Stimulated activated CD4-positive, alpha-beta T cell treated with anti-CD3 and anti-CD28 coated beads, TNF-alpha, amount 100 ng/mL, for 24 hours (primary cell): ENCODE measurements around the gene GPR87.

Experiments used
- DNase-seq, 3 experiments: peaks; one replicate each; pipeline ENCODE4 v3.0.0-alpha.2; 2020; ENCODE audit warnings: low read depth in 3 of 3

Gene GPR87

DNA sequence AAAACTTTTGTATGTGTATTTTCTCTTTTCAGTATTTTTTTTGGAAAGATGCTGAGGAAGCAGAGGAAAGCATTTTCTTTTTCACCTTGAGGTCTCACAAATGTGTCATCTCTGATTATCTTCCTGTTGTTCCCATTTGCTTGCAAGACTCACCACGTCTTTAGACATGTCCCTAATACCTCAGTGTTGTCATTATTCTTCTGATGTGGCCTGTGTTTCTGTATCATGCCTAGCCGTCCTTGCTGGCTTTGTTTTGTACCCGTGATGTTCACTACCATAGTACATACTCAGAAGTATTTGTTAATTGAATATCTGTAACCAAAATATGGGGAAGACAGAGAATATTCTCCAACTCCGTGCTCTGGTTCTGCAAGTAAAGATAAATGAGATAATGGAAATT, 33.2 kb downstream of the GPR87 start:
- no peak for DNase-seq

DNA sequence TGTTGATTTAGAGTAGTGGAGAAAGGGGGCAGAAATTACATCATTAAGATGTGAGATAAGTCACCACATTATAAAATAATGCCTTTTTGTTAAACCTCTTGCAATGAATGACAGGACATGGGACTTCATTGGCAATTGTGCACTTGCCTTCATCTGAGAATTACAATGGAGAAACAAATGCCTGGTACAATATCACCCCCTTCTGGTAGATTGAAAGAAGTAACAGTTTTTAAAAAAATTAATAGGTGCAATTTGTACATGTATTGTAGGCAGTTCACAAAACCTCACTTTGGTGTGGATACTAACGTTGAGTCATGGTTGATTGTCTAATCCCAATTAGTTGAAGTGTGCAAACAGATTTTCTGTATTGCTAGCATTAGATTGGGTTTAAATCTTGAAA, 33.7 kb downstream of the GPR87 start:
- DNase-seq = no peak

DNA sequence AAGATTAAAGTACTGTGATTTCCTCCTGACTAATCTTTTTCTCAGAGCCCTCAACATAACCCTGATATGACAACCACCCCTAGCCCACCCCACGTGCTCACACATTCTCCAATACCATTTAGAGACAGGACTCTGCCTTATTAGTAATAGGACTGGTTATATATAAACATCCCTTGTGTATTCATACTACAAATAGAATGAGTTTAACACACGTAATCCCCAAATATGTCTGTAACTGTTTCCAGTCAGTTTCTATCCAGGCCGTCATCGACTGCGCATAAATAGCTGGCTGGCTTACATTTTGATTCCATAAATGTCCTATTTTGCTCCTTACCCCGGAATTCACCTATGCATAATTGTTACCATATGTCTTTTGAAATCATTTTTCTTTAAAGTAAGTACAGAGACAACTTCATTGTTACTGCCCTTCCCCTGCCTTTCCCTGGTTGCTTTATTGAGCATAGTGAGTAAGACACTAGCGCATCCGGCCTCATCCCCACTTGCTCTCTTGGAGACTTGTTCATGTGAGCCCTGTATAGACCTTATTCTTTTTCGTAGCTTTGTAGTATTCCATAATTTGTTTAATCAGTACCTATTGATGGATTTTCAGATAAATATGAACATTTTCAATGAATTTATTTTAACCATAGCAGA, 34.8 kb downstream of the GPR87 start:
- no peak for DNase-seq

DNA sequence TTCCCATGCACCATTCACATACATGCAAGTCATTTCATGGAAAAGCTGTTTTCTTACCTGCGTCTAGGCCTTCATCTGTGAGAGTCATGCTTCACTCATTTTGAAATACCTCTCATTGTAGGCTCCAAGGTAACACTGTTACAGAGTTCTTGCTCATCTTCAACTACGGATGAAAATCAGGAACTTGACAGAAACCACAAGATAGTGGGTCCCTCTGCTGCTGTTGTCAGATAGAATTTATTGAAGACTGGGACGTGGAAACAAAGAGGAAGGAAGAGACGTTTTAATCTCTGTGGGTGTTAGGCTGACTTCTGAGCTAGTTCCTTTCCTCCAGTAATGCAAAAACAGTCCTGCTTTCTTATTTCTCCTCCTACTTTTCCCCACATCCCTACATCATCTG, 38.4 kb downstream of the GPR87 start, which contains the start of gene P2RY14:
Gene P2RY14 (minus strand): TSS at position 313 of the 400 bp plus-strand sequence. CDS start 64,226 bp downstream, outside the sequence.
- no peak for DNase-seq

DNA sequence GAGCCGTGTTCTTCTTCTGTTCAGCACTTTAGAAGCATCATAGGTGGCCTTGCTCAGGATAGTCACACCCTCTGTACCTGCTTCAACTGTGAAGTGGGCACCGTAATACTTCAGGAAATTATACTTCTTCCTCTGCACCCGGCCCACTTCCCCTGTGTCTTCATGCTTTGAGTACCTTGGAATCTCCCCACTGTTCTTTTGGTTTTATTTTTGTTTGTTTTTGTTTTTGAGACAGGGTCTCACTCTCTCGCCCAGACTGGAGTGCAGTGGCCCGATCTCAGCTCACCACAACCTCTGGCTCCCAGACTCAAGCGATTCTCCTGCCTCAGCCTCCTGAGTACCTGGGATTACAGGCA, 40.0 kb downstream of the GPR87 start:
- DNase-seq = no peak

DNA sequence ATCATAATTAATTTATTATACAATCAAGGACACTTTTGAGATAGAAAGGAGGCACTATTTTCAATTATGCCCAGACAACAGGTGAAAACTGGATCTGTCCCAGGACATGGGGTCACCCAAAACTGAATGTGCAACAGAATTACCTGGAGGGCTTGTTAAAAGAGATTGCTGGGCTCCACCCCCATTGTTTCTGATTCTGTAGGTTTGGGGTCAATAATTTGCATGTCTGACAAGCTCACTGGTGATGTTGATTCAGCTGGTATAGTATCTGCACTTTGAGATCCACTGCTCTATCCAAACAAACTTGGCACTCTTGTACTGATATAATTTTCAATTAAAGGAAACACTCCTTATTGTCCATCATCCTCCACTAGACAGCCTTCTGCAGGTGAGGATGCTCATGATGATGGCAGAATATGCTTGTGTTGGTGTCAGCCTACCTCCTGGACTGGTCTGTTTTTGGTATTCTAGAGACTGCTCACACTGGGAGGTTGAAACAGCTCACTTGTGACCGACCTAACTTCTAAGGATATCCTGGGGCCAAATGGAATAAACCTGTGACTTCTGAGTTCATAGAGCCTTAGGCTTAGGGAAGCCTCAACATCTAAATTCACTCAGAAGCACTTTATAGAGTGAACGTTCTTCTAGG, 40.5 kb downstream of the GPR87 start:
- DNase-seq = no peak

DNA sequence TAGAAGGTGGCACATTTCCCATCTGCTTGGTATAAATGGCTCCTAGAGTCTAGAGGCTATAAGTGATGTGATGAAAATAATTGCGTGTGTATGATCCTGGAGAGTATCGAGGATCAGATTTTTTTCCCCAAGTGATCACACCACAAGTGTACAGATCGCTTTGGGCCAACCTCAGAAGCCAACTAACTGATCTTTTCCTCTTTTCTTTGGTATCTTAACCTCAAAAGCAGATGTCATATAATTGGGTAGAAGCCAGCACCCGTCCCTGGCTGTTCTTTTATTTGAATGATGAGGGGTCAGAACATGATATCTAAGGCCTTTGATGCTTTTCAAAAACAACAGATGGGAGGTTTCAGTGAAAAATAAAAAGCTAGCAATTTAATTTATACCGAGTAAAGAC, 41.5 kb downstream of the GPR87 start:
- DNase-seq = no peak

DNA sequence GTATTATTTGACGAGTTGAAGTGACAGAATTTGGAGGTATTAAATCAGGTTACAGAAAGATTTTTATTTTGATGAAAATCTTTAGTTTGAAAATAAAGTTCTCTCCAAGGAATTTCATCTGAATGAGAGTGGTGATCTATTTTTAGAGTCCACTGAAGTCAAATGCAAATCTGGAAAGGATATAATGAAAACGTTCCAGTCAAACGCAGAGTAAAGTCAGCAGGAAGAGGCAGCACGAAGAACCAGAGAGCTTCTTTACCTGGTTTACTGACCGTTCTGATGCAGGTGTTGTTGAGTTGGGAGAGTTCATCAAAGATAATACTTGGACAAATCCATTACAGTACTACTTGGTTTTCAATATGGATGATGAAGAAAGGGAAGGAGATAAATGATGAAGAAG, 47.0 kb downstream of the GPR87 start:
- no peak for DNase-seq

DNA sequence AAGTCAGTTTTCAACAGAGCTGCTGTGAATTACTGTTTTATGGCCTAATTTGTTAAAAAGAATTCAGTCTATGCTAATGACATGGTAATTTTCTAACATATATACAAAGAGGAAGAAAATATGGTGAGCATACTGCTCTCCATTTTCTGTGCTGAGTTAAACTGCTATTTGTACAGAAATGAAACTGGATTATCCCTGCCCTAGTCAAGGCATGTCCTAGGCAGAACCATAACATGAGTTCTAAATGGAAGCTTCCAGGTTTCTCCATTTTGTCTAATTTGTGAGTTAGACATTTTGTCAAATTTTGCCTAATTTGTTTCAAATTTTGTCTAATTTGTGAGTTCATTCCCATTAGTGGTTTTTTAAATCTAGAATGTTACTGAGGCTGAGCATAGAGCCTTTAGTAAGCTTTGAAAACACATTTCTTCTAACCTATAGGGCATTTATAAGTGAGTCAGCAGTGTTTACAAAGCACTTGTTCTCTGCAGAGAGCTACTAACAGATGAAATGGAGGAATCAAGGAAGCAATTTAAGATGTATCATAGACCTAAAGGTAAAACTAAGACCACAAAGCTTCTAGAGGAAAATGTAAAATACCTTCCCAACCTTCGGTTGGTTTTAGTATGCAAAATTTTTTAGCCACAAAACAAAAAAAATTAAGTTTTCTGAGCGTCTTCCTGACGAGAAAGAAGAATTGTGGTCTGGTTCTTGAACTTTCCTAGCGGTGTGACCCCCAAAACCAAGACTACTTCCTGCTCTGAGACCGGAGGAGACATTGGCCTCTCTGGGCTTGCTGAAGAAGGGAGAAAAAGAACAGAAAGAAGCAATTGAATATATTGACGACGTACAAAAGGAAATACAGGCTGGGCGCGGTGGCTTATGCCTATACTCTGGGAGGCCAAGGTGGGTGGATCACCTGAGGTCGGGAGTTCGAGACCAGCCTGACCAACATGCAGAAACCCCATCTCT, 48.1 kb downstream of the GPR87 start:
- DNase-seq = no peak

DNA sequence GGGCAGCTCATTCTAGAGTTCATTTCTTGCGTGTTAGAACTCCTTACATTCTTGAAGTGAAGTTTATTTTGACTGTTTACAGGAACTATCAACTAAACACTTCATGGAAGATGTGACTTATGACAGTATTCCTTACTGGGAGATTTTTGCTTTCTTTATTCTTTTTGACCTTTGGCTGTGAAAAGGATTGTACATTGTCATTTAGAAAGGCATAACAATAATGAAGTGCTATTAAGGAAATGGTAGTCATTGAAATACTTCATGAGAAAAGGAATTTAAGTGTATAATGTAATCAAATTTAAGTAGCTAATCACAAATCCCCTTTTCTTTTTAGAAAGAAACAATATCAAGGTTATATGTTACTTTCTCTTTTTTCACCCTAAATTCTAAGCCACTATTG, 49.6 kb downstream of the GPR87 start:
- no peak for DNase-seq

DNA sequence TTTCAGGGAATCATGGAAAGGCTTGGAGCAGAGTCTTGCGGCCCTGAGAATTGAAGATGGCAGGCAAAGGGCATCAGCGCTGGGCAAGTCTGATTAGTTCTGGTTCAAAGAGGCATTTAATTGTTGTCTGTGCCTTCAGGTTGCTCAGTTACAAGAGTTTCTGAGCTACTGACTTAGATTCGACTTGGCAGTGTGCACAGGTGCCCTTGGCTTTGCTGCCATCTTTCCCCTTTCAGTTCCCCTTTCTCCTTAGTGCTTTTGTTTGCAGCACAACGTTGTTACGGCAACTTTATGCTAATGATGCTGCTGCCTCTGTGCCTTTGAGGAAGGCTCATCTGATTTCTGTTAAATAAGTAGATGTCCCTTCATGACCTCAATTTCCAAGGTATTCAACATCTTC, 50.8 kb downstream of the GPR87 start:
- DNase-seq = no peak

DNA sequence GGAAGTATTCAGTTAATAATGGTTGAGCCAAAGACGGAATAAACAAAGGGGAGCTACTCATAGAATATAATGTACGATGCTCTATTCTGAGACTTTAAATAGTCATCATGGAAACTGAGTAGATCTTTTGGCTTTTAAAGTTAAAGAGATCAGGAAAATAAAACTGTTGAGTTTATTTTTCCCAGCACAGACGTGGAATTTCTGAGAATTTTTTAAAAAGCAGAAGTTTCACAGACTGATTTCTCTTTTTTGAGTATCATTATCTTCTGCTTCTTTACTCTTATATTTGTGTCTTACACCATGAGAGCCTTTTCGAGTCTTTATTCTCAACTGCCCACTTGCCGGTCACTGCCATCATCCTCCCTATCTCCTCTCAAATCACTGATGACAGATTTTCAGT, 51.5 kb downstream of the GPR87 start:
- no peak for DNase-seq

DNA sequence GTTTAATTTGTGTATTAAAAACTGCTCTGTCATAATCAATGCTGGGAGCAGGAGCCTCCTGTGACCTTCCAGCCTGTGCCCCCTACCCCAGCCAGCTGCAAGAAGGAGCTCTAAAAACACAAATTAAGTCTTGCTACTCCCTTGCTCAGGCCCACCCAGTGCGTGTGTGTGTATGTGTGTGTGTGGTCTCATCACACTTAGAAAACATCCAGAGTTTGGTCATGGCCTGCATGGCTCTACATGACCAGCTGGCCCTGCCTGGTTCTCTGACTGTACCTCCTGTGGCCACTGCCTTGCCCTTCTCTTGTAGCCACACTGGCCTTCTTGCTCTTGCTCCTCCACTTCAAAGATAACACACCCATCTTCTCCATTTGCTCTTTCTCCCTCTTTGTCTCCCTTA, 52.0 kb downstream of the GPR87 start:
- DNase-seq = no peak

DNA sequence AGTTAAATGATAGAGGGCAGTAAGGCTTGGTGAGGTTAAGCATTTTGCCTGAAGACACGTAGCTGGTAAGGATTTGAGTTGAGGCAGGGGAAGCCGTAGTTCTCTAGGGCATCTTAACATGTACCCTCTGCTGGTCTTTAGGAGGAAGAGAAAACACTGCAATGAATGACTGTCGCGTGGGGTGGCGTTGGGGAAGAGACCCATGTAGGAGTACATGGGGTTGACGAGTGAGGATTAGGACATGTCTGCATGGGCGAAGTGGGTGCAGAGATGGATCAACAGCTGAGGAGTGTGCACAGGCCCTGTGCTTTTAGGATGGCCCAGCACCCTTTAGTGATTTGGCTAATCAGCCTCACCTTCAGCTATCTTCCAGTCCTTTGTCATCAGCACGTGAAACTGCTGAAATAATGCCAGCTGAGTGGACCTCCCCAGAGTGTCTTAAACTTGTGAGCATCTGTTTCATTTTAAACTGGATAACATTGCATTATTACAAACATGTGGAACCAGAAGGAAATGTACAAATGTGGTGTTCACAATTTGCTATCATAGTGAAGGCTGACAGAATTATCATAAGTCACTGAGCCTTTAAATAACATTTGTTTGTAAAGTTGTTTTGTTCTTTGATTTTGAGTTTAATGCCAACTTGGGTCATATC, 53.6 kb downstream of the GPR87 start:
- no peak for DNase-seq

DNA sequence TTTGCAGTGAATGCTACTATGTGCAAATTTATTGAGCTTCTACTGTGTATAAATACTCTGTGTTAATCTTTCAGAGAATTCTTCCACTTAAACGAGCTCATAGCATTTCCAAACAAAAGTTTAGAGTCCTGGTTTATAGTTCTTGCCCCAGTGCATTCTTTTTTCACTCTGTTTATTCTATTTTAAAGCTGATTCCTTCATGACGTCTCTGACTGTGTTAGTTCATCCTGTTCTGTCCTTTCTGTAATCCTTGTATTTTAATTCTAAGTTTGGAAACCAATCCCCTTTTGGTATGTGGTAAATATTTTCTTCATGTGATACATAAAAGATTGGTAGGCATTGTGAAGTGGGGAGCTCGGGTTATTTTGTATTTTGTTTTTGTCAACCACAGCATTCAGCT, 57.0 kb downstream of the GPR87 start:
- no peak for DNase-seq

DNA sequence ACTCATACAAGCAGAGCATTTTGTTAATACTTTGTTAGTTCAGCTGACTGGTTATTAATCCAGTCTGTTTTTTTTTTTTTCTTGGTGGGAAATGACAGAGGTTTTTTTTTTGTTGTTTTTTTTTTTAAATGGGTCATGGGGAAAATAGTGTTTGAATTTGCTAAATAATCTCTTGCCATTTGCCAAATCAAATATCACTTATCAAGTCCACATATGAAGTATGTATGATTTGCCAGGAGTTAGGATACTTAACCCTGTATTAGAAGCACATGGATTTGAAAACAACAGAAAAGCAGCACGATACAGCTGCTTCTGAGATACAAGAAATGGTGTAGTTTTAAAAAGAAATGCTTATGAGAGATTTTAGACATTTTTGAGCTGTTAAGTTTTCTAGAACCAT, 59.9 kb downstream of the GPR87 start:
- DNase-seq = no peak

DNA sequence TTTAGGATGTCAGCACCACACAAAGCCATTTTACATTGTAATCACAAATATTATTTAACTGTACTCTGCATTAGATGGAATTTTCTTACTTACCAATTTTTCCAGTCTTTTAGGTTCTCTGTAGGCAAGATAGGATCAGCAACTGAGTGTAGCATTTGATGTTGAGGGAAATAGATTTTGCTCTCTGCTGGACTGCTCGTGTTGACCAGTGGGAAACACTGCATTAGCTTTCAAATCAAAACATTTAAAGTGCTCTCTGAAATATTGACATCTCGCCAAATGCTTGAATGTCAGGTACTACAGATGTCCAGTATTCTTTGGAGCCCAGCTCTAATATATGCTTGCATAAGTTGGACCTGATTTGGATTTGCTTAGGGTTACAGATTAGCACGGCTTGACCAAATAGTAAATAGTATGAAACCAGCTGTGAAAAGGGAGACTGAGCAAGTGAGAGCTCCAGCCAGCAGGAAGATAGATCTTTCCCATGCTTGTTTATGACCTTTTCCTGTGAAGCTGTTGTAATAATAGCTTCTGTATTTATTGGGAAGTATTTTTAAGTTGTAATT, 67.8 kb downstream of the GPR87 start:
- no peak for DNase-seq
